Activated CD8-positive, alpha-beta memory T cell treated with anti-CD3 and anti-CD28 coated beads, Interleukin-2, amount 10 ng/mL, durations not matched to agents 7 days and 5 days (primary cell): ENCODE data around the gene SRGAP2C. TPM values are rescaled to one million over a fixed set of nuclear protein-coding genes. Genes with fewer than 3 reads are reported as not detected.
"Not testable (repeated sequence)": the region's sequence is repeated elsewhere in the genome, so short reads cannot be mapped to it uniquely, and the experiment has no call there.

Source experiments
- ATAC-seq: fragments of 150-1000 bp; cut with Tn5 transposase; one replicate; pipeline ENCODE4 v1.10.0; 2021; ENCODE audit warnings: moderate library complexity
- CTCF ChIA-PET: fragments of 350-600 bp; sonication (Branson Sonifier 250); formaldehyde crosslinking; loops from one replicate; lab custom pipeline; 2021; ENCODE audit warnings: antibody characterized with exemption; lab: Charles Lee
- DNase-seq: peaks from one replicate; pipeline ENCODE4 v3.0.0-alpha.2; 2020
- H3K27ac Mint-ChIP-seq: one replicate; pipeline ENCODE4 v1.8.0; 2021; ENCODE audit warnings: mild to moderate bottlenecking, mixed read lengths
- H3K27me3 Mint-ChIP-seq: one replicate; pipeline ENCODE4 v1.8.0; 2021; ENCODE audit warnings: mixed read lengths
- H3K36me3 Mint-ChIP-seq: one replicate; pipeline ENCODE4 v1.8.0; 2021; ENCODE audit warnings: mild to moderate bottlenecking, mixed read lengths
- H3K4me1 Mint-ChIP-seq: one replicate; pipeline ENCODE4 v1.8.0; 2021; ENCODE audit warnings: mixed read lengths
- H3K4me3 Mint-ChIP-seq: one replicate; pipeline ENCODE4 v1.8.0; 2021; ENCODE audit warnings: mild to moderate bottlenecking, moderate library complexity, mixed read lengths
- H3K9me3 Mint-ChIP-seq: one replicate; pipeline ENCODE4 v1.8.0; 2022; ENCODE audit warnings: low read depth, mixed read lengths
- total RNA-seq, 2 experiments: library from RNA; stranded (reverse); gene quantifications; one replicate each; pipeline ENCODE4 v1.2.3, GENCODE V29; 2021

SRGAP2C gene
- total RNA-seq, 2 experiments from 2014 or later, result 37.1 to 40.9 TPM

GRCh38 chr1:121226295-121226904 is 41.6 kb downstream of the SRGAP2C start:
- H3K27ac Mint-ChIP-seq, ATAC-seq, CTCF ChIA-PET: not testable (repeated sequence)

GRCh38 chr1:121226925-121227324 is 42.1 kb downstream of the SRGAP2C start:
- H3K36me3 Mint-ChIP-seq, H3K4me1 Mint-ChIP-seq, H3K27ac Mint-ChIP-seq, DNase-seq, ATAC-seq, H3K9me3 Mint-ChIP-seq, H3K27me3 Mint-ChIP-seq, H3K4me3 Mint-ChIP-seq, CTCF ChIA-PET: not testable (repeated sequence)

More at GRCh38 chr1:121226295-121226904, 41.6 kb downstream of the SRGAP2C start:
- H3K36me3 Mint-ChIP-seq, H3K9me3 Mint-ChIP-seq, H3K27me3 Mint-ChIP-seq, DNase-seq, H3K4me3 Mint-ChIP-seq: not testable (repeated sequence)
- H3K4me1 Mint-ChIP-seq, result peaks cover 11% of the 10 kb centered on the region

GRCh38 chr1:121227544-121228330 is 43.0 kb downstream of the SRGAP2C start:
- H3K9me3 Mint-ChIP-seq, H3K36me3 Mint-ChIP-seq, H3K4me1 Mint-ChIP-seq, ATAC-seq, H3K27ac Mint-ChIP-seq, DNase-seq, H3K4me3 Mint-ChIP-seq, CTCF ChIA-PET, H3K27me3 Mint-ChIP-seq: not testable (repeated sequence)

- H3K36me3 Mint-ChIP-seq, ATAC-seq, H3K27ac Mint-ChIP-seq, H3K4me3 Mint-ChIP-seq, DNase-seq, H3K4me1 Mint-ChIP-seq, H3K27me3 Mint-ChIP-seq, H3K9me3 Mint-ChIP-seq, CTCF ChIA-PET: not testable (repeated sequence)
Observed at GRCh38 chr1:121230636-121231035, 45.9 kb downstream of the SRGAP2C start.

- CTCF ChIA-PET, H3K4me1 Mint-ChIP-seq: not testable (repeated sequence)
- peak; percentile 53 for ATAC-seq
Observed at GRCh38 chr1:121232445-121233125, 47.8 kb downstream of the SRGAP2C start.

GRCh38 chr1:121234090-121234759 is 49.5 kb downstream of the SRGAP2C start:
- CTCF ChIA-PET, H3K27me3 Mint-ChIP-seq, ATAC-seq, H3K4me1 Mint-ChIP-seq, H3K4me3 Mint-ChIP-seq, DNase-seq, H3K9me3 Mint-ChIP-seq, H3K27ac Mint-ChIP-seq, H3K36me3 Mint-ChIP-seq: not testable (repeated sequence)

More at GRCh38 chr1:121232445-121233125, 47.8 kb downstream of the SRGAP2C start:
- DNase-seq, H3K9me3 Mint-ChIP-seq, H3K27me3 Mint-ChIP-seq, H3K4me3 Mint-ChIP-seq, H3K36me3 Mint-ChIP-seq, H3K27ac Mint-ChIP-seq: not testable (repeated sequence)

GRCh38 chr1:121238384-121238783 is 53.6 kb downstream of the SRGAP2C start:
- H3K4me3 Mint-ChIP-seq, H3K27me3 Mint-ChIP-seq, H3K27ac Mint-ChIP-seq, CTCF ChIA-PET, H3K36me3 Mint-ChIP-seq, H3K4me1 Mint-ChIP-seq, DNase-seq, H3K9me3 Mint-ChIP-seq: not testable (repeated sequence)
- ATAC-seq, result peak; percentile 55

GRCh38 chr1:121243913-121244312 is 59.1 kb downstream of the SRGAP2C start:
- H3K9me3 Mint-ChIP-seq, H3K27me3 Mint-ChIP-seq, H3K36me3 Mint-ChIP-seq, H3K4me3 Mint-ChIP-seq, ATAC-seq, H3K27ac Mint-ChIP-seq, CTCF ChIA-PET, DNase-seq, H3K4me1 Mint-ChIP-seq: not testable (repeated sequence)

GRCh38 chr1:121246399-121246798 is 61.6 kb downstream of the SRGAP2C start:
- CTCF ChIA-PET, ATAC-seq, H3K36me3 Mint-ChIP-seq: not testable (repeated sequence)

GRCh38 chr1:121252656-121253055 is 67.9 kb downstream of the SRGAP2C start:
- H3K27ac Mint-ChIP-seq, CTCF ChIA-PET: not testable (repeated sequence)

More at GRCh38 chr1:121246399-121246798, 61.6 kb downstream of the SRGAP2C start:
- not testable (repeated sequence) for H3K4me1 Mint-ChIP-seq, H3K27me3 Mint-ChIP-seq, H3K9me3 Mint-ChIP-seq, DNase-seq, H3K27ac Mint-ChIP-seq, H3K4me3 Mint-ChIP-seq

GRCh38 chr1:121254618-121255017 is 69.8 kb downstream of the SRGAP2C start:
- H3K27me3 Mint-ChIP-seq, H3K27ac Mint-ChIP-seq, CTCF ChIA-PET, H3K4me1 Mint-ChIP-seq, H3K4me3 Mint-ChIP-seq, H3K36me3 Mint-ChIP-seq, ATAC-seq, DNase-seq, H3K9me3 Mint-ChIP-seq: not testable (repeated sequence)

More at GRCh38 chr1:121252656-121253055, 67.9 kb downstream of the SRGAP2C start:
- not testable (repeated sequence) for ATAC-seq, H3K36me3 Mint-ChIP-seq, H3K4me1 Mint-ChIP-seq, H3K9me3 Mint-ChIP-seq, H3K4me3 Mint-ChIP-seq, DNase-seq, H3K27me3 Mint-ChIP-seq

GRCh38 chr1:121257632-121258031 is 72.9 kb downstream of the SRGAP2C start:
- ATAC-seq, H3K9me3 Mint-ChIP-seq, CTCF ChIA-PET, H3K27me3 Mint-ChIP-seq, H3K27ac Mint-ChIP-seq, DNase-seq, H3K36me3 Mint-ChIP-seq, H3K4me1 Mint-ChIP-seq, H3K4me3 Mint-ChIP-seq: not testable (repeated sequence)

- H3K9me3 Mint-ChIP-seq, CTCF ChIA-PET, H3K4me3 Mint-ChIP-seq, H3K27me3 Mint-ChIP-seq, DNase-seq, H3K4me1 Mint-ChIP-seq, ATAC-seq, H3K36me3 Mint-ChIP-seq, H3K27ac Mint-ChIP-seq: not testable (repeated sequence)
Observed at GRCh38 chr1:121258134-121258533, 73.4 kb downstream of the SRGAP2C start.
